Progenitor cell of endocrine pancreas (in vitro differentiated cells): ENCODE data around the gene C10orf62. TPM values are rescaled to one million over a fixed set of nuclear protein-coding genes. Genes with fewer than 3 reads are reported as not detected.
A peak's percentile ranks its signal among the peaks of the same experiment; 100 is the strongest.

Source experiments
- DNase-seq: peaks from one replicate; pipeline ENCODE4 v3.0.0; 2021; ENCODE audit warnings: low spot score; ENCODE audit not compliant: unreplicated experiment
- H3K27ac Mint-ChIP-seq: 2 replicates; pipeline ENCODE4 v1.8.0; 2021; ENCODE audit warnings: mild to moderate bottlenecking, moderate library complexity, mixed read lengths
- H3K27me3 Mint-ChIP-seq: 2 replicates; pipeline ENCODE4 v1.8.0; 2021; ENCODE audit warnings: mixed read lengths
- H3K36me3 Mint-ChIP-seq: 2 replicates; pipeline ENCODE4 v1.8.0; 2022; ENCODE audit warnings: mixed read lengths; ENCODE audit not compliant: insufficient read depth
- H3K4me1 Mint-ChIP-seq: 2 replicates; pipeline ENCODE4 v1.8.0; 2021; ENCODE audit warnings: low read depth, mixed read lengths
- H3K4me3 Mint-ChIP-seq: 2 replicates; pipeline ENCODE4 v1.8.0; 2021; ENCODE audit warnings: low read depth, mild to moderate bottlenecking, moderate library complexity, mixed read lengths
- H3K9me3 Mint-ChIP-seq: 2 replicates; pipeline ENCODE4 v1.8.0; 2021; ENCODE audit warnings: low read depth, mixed read lengths
- CTCF ChIP-seq: fragments of 200-600 bp; sonication (generic); IDR thresholded peaks from one replicate; pipeline ENCODE4 v1.5.0; 2021; ENCODE audit warnings: antibody characterized with exemption, mild to moderate bottlenecking; ENCODE audit not compliant: unreplicated experiment
- long read RNA-seq: library from polyadenylated mRNA; unstranded; transcript quantifications from one replicate; pipeline ENCODE4 v2.0.0, GENCODE V29; 2020
- total RNA-seq: library from RNA; stranded (reverse); gene quantifications from 2 replicates; pipeline ENCODE4 v1.2.1, GENCODE V29; 2021

Gene C10orf62, protein sequence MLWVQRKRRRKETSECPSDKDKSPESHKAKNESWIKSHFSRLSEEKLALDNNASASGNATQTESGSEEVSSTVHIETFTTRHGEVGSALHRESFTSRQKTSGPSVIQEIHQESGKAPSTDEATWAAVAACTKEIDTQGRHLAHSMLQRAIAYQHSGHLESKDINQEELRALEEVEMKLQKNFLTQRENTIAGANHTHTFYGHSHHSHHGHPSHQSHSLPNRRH
- total RNA-seq = 0.91 and 0.96 TPM in 2 replicates
- long read RNA-seq = 0 reads

DNA sequence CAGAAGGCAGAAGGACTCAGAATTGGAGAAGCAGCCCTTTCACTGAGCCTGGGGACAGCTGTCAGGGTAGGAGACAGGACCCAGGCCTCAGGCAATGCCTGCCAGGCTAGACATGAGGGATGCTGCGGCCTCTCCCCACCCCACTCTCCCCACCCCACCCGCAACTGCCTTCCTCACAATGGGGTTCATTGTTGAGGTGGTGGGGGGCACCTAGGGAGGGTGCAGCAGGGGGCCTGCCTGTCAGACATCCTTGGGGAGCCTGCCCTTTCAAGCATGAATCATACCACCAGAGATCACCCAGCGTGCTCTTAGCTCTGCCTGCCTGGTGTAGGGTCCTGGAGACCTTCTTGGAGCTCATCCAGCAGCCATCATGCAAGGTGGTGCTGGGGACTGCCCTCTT is at the start of gene C10orf62:
C10orf62 (plus strand) TSS at position 243 of the 400 bp plus-strand sequence. CDS start 177 bp downstream, outside the sequence.
- Mint-ChIP-seq H3K4me1 (peaks cover 17% of the 10 kb centered on the region), H3K36me3 (no peaks in the 10 kb centered on the region)

GRCh38 chr10:97540669-97541500 is 48.6 kb upstream of the C10orf62 start:
- H3K4me3 Mint-ChIP-seq = no peak overlapping the region
- no peaks in the 10 kb centered on the region for H3K36me3 Mint-ChIP-seq
- no peak for DNase-seq
- no peaks in the 10 kb centered on the region for H3K4me1 Mint-ChIP-seq
- peak; percentile 8 for TF ChIP-seq CTCF
- H3K27me3 Mint-ChIP-seq = no peaks in the 10 kb centered on the region
- no peaks in the 10 kb centered on the region for H3K9me3 Mint-ChIP-seq
- no peak overlapping the region for H3K27ac Mint-ChIP-seq

More for the DNA sequence above, at the start of gene C10orf62:
- no peaks in the 10 kb centered on the region for H3K9me3 Mint-ChIP-seq
- no peak for DNase-seq
- no peak within 1 kb of the TSS for H3K4me3 Mint-ChIP-seq
- TF ChIP-seq CTCF = no peak
- no peak within 1 kb of the TSS for H3K27ac Mint-ChIP-seq
- H3K27me3 Mint-ChIP-seq = no peaks in the 10 kb centered on the region

DNA sequence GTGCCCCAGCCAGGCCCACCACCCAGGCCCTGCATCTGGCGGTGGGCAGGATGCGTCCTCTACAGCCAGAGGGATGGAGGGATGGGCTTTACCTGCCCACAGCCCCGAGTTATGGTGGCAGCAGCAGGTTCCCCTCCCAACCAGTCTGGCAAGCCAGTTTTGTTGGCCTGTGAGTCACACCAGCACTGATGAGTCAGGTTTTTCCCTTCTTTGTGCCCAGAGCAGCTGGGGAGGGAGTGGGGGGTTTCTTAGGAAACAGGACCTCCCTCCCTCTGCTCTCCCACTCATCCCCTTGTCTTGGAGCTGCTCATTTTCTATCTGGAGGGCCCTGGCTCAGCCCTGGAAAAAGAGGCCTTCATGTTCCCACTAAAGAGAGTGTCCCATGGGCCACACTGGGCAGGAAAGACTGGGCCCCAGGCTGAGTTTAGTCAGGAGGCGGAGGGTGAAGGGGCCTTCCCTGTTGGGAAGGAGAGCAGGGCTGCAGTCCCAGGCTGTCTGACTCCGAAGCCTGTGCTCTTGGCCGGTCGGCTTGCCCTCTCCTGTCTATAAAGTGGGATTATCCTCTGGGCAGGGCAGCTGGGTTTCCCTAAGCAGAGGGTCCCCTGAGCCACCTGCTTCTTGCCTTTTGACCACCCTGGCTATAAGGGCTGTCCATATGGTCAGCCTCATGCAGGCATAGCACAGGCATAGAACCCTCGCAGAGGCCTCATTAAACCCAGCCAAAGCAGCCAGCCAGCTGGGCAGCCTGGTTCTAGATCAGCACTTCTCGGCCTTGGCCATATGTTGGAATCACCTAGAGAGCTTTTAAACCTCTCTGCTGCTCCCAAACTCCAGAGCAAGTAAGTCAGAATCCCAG is 47.1 kb upstream of the C10orf62 start:
- Mint-ChIP-seq H3K4me3 (no peak overlapping the region), H3K27ac (peak overlapping the region; percentile 58), H3K36me3 (no peaks in the 10 kb centered on the region), H3K27me3 (no peaks in the 10 kb centered on the region), H3K4me1 (peaks cover 2% of the 10 kb centered on the region), H3K9me3 (no peaks in the 10 kb centered on the region)
- no peak for DNase-seq
- no peak for TF ChIP-seq CTCF

- Mint-ChIP-seq H3K4me3 (no peak overlapping the region), H3K27ac (peak overlapping the region; percentile 58), H3K4me1 (peaks cover 2% of the 10 kb centered on the region), H3K9me3 (no peaks in the 10 kb centered on the region), H3K27me3 (no peaks in the 10 kb centered on the region), H3K36me3 (no peaks in the 10 kb centered on the region)
- no peak for DNase-seq
- no peak for TF ChIP-seq CTCF
These were observed 46.4 kb upstream of the C10orf62 start for GRCh38 chr10:97543025-97543546.
